HG03521 (cell line): ENCODE data around the gene SH3BP1.
"Not testable (repeated sequence)": the region's sequence is repeated elsewhere in the genome, so short reads cannot be mapped to it uniquely, and the experiment has no call there.

ENCODE experiments used
- ATAC-seq: cut with Tn5 transposase; IDR thresholded peaks from one replicate; pipeline ENCODE4 v1.9.1; 2021; ENCODE audit warnings: mild to moderate bottlenecking, moderate library complexity; ENCODE audit not compliant: unreplicated experiment

Gene SH3BP1

DNA sequence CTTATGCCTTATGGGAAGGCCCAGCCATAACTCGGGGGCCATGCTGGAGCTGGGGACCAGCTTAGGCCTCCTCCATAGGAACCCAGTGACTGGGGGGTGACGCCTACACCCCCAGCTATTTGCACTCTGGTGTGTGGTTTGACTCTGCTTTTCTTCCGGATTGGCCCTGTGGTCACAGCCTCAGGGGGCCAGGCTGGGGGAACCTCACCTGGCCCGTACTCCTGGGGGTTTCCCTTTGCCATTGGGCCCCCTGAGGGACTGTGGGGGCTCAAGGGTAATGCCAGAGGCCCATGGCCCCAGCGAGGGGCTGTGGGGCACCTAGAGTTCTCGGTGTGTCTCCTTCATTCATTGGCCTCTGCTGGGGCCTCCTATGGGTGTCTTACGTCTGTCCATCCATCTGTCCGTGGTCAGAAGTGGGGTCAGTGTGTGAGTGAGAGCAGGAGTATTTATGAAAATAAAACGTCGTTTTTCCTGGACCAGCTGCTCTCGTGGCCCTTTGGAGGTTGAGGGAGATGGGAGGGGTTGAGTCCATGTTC is 6.3 kb upstream of the SH3BP1 start:
- peak; percentile 47 for ATAC-seq

GRCh38 chr22:37633625-37634416 is 5.6 kb upstream of the SH3BP1 start:
- ATAC-seq = peak; percentile 39

DNA sequence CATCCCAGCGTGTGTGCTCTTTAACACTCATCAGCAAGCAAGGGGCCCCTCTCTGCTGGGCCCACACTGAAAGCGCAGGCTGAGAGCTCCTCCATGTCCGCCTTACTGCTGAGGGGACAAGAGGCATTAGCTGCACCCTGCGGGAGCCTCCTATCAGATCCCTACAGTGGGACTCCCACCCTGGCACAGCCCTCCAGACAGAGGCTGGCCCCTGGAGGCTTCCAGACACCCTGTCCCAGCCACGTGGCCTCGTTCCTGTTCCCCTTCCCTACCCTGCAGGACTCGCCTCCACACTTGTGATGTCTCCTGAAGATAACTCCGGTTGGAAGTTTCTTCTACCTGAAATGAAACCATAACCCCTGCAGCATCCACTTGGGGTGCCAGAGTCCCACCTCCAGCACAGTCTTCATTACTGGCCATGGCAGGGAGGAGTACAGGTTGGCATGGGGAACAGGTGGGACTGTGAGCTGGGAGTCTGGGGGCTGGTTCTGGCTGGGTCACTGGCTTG is 5.0 kb upstream of the SH3BP1 start:
- ATAC-seq = no peak

- no peak for ATAC-seq
Measured at GRCh38 chr22:37635157-37635556, 4.3 kb upstream of the SH3BP1 start.

GRCh38 chr22:37636186-37636948 is 3.1 kb upstream of the SH3BP1 start:
- no peak for ATAC-seq

GRCh38 chr22:37636949-37637273 is 2.6 kb upstream of the SH3BP1 start:
- ATAC-seq = no peak

DNA sequence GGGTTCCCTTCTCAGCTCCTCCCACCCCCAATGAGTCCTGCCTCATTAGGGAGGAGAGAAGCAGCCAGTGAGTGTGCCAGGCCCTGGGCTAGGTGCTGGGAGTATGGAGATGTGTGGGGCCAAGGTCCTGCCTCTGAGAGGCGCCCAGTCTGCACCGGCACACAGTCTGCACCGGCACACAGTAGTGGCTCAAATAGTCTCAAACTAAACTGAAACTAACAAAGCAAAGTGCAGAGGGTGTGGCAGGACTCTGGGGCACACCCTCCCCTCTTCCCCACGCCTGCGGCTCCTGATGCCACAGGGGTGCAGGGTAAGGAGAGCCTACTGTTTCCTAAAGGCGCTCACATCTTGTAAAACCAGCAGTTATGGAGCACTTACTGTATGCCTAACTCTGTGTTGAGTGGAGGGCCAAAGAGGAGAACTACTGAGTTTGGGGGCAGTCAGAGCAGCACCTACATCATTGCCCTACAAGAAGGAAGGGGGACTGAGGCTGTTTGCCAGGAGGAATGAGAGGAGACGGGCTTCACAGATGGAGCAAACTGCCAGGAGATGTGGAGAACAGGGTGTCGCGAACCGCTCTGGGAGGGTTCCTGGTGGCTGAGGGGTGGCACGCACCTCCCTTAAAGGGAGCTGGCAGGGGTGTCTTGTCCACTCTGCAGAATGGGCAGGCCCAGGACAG is 939 bp upstream of the SH3BP1 start:
- ATAC-seq = no peak

DNA sequence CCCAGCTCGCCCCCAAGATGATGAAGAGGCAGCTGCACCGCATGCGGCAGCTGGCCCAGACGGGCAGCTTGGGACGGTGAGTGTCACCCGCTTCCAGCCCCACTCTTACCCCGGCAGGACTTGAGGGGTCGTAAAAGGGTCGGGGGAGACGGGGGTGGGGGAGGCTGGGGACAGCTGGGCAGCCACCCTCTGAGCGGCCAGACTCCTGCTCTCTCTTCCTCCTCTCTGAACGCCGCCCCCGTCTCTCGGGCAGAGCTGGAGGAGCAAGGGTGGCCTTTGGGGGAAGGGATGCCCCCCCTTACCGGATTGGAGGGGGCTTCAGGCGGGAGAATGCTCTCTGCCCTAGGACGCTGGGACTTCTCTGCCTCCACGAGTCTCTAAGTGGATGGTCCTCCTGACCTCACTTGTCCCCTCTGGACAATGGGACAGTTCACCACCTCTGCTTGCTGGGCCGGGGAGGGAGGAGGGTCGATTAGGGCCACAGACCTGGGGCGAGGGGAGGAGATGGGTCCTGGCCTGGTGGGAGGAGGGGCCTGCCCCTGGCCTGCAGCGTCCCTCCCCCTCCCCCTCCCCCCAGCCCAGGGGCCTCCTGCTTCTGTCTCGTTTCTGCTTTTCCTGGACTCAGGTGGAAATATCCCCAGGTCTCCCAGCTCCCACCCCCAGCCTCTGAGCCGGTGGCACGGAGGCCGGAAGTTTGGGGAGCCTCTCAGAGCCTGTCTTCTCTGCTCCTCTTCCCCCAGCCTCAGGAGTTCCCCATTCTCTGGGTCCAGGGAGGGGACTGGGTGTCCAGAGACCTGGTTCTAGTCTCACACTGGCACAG is 512 bp downstream of the SH3BP1 start:
- no peak for ATAC-seq

- ATAC-seq = no peak
Measured at GRCh38 chr22:37640591-37641560, 1.4 kb downstream of the SH3BP1 start.

- ATAC-seq = no peak
Measured at GRCh38 chr22:37641561-37641949, 2.1 kb downstream of the SH3BP1 start.

- no peak for ATAC-seq
Measured at GRCh38 chr22:37643225-37643847, 3.9 kb downstream of the SH3BP1 start.

DNA sequence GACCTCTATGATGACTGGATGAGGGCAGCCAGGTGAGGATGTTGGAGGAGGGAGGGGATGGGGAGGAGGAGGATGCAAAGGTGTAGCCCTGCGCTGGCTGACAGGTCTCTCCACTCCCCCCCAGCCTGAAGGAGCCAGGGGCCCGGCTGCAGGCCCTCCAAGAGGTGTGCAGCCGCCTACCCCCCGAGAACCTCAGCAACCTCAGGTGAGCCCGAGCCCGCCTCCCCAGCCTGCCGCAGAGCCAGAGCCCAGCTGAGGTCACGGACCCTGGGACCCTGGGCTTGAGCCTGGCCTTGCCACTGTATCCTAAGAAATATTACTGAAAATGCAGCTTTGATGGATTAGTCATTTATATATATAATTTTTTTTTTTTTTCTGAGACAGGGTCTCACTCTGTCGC is 7.8 kb downstream of the SH3BP1 start:
- ATAC-seq = no peak

- ATAC-seq = no peak
Measured at GRCh38 chr22:37647928-37648327, 8.5 kb downstream of the SH3BP1 start.

- ATAC-seq = no peak
Measured at GRCh38 chr22:37650463-37651136, 11.1 kb downstream of the SH3BP1 start.

GRCh38 chr22:37654563-37655251 is 15.2 kb downstream of the SH3BP1 start:
- no peak for ATAC-seq

DNA sequence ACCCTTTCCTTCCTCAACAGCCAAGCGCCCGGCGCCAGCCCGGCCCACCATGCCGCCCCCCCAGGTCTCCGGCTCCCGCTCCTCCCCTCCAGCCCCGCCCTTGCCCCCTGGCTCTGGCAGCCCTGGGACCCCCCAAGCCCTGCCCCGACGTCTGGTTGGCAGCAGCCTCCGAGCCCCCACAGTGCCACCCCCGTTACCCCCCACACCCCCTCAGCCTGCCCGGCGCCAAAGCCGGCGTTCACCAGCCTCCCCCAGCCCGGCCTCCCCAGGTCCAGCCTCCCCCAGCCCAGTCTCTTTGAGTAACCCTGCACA is 15.7 kb downstream of the SH3BP1 start:
- no peak for ATAC-seq

GRCh38 chr22:37656583-37656982 is 17.1 kb downstream of the SH3BP1 start:
- not testable (repeated sequence) for ATAC-seq

DNA sequence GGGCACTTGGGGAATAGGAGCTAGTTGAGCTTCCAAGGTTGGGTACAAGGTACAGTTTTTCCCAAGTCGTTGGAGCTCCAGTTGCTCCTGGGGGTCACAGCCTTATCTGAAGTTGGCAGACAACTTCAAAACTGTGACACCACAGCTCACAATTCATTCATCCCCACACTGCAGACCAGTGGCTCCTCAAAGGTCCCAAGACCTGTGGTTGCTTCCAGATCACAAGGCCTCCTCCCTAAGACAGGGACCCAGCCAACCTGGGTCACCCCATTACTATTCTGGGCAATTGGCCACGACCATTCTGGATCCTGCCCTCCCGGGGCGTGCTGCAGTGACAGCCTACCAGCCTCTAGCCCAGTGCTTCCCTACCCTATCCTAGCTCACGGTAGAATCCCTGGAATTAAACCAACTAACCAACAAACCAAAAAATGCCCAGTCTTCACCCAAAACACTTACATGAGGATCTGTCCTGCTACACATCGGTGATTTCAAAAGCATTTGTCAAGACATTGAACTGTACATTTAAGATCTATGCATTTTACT is 18.2 kb downstream of the SH3BP1 start:
- no peak for ATAC-seq
